NCI-H1436 (cell line): ENCODE data around the gene ACAP3.

Experiments used
- DNase-seq: peaks from one replicate; lab custom pipeline; 2025; lab: John Stamatoyannopoulos, UW

ACAP3 gene

GRCh38 chr1:1299686-1300351 lies 7.9 kb downstream of the ACAP3 start:
- DNase-seq: no peak

GRCh38 chr1:1298861-1299685 lies 8.7 kb downstream of the ACAP3 start:
- no peak for DNase-seq

GRCh38 chr1:1297802-1298424 lies 9.8 kb downstream of the ACAP3 start:
- DNase-seq: no peak

GRCh38 chr1:1296070-1297061 lies 11.4 kb downstream of the ACAP3 start:
- DNase-seq: no peak

GRCh38 chr1:1295154-1295923 lies 12.4 kb downstream of the ACAP3 start:
- DNase-seq: no peak

GRCh38 chr1:1294250-1294890 lies 13.4 kb downstream of the ACAP3 start:
- DNase-seq: no peak

- no peak for DNase-seq
Observed at GRCh38 chr1:1293263-1294249, 14.2 kb downstream of the ACAP3 start.

- DNase-seq: no peak
Observed at GRCh38 chr1:1292851-1293250, 14.9 kb downstream of the ACAP3 start.

- no peak for DNase-seq
Observed at GRCh38 chr1:1292442-1292779, 15.3 kb downstream of the ACAP3 start.

- DNase-seq: peak; percentile 81
Observed at GRCh38 chr1:1291548-1292441, 15.9 kb downstream of the ACAP3 start.

- no peak for DNase-seq
Observed at GRCh38 chr1:1291023-1291528, 16.7 kb downstream of the ACAP3 start.

GRCh38 chr1:1290238-1290731 lies 17.4 kb downstream of the ACAP3 start:
- peak; percentile 64 for DNase-seq

- no peak for DNase-seq
Observed at GRCh38 chr1:1287288-1288110, 20.2 kb downstream of the ACAP3 start.

GRCh38 chr1:1286313-1287261 lies 21.1 kb downstream of the ACAP3 start:
- no peak for DNase-seq

- no peak for DNase-seq
Observed at GRCh38 chr1:1285611-1286311, 22.0 kb downstream of the ACAP3 start.
